ENCODE data around the gene NDUFA11.

NDUFA11 gene

GRCh38 chr19:5925830-5926427, 22.3 kb upstream of the NDUFA11 start:
- Mint-ChIP-seq H3K27ac (no peak overlapping the region), H3K9me3 (no peaks in the 10 kb centered on the region), H3K36me3 (ENCODE audit: low read depth) (peaks cover 36% of the 10 kb centered on the region), H3K4me3 (no peak overlapping the region), H3K4me1 (ENCODE audit: low read depth) (no peaks in the 10 kb centered on the region), H3K27me3 (ENCODE audit: low read depth) (no peaks in the 10 kb centered on the region)
- no peak for DNase-seq (ENCODE audit: low spot score)

GRCh38 chr19:5923356-5923755, 19.8 kb upstream of the NDUFA11 start:
- H3K4me1 Mint-ChIP-seq (ENCODE audit: low read depth) = no peaks in the 10 kb centered on the region
- H3K27ac Mint-ChIP-seq = no peak overlapping the region
- no peaks in the 10 kb centered on the region for H3K9me3 Mint-ChIP-seq
- DNase-seq (ENCODE audit: low spot score) = no peak
- H3K36me3 Mint-ChIP-seq (ENCODE audit: low read depth) = peaks cover 36% of the 10 kb centered on the region
- no peak overlapping the region for H3K4me3 Mint-ChIP-seq
- H3K27me3 Mint-ChIP-seq (ENCODE audit: low read depth) = no peaks in the 10 kb centered on the region

- Mint-ChIP-seq H3K27ac (no peak overlapping the region), H3K27me3 (ENCODE audit: low read depth) (no peaks in the 10 kb centered on the region), H3K9me3 (no peaks in the 10 kb centered on the region), H3K4me3 (no peak overlapping the region), H3K36me3 (ENCODE audit: low read depth) (peaks cover 30% of the 10 kb centered on the region), H3K4me1 (ENCODE audit: low read depth) (no peaks in the 10 kb centered on the region)
- DNase-seq (ENCODE audit: low spot score) = no peak
Observed at GRCh38 chr19:5922161-5922545, 18.6 kb upstream of the NDUFA11 start.

GRCh38 chr19:5921516-5922160, 18.0 kb upstream of the NDUFA11 start:
- H3K36me3 Mint-ChIP-seq (ENCODE audit: low read depth) = peaks cover 31% of the 10 kb centered on the region
- no peak overlapping the region for H3K27ac Mint-ChIP-seq
- DNase-seq (ENCODE audit: low spot score) = no peak
- no peaks in the 10 kb centered on the region for H3K4me1 Mint-ChIP-seq (ENCODE audit: low read depth)
- H3K27me3 Mint-ChIP-seq (ENCODE audit: low read depth) = no peaks in the 10 kb centered on the region
- no peak overlapping the region for H3K4me3 Mint-ChIP-seq
- no peaks in the 10 kb centered on the region for H3K9me3 Mint-ChIP-seq

GRCh38 chr19:5918463-5919079, 15.0 kb upstream of the NDUFA11 start:
- H3K4me3 Mint-ChIP-seq = no peak overlapping the region
- H3K27me3 Mint-ChIP-seq (ENCODE audit: low read depth) = no peaks in the 10 kb centered on the region
- H3K27ac Mint-ChIP-seq = no peak overlapping the region

GRCh38 chr19:5917431-5918107, 14.0 kb upstream of the NDUFA11 start:
- no peaks in the 10 kb centered on the region for H3K27me3 Mint-ChIP-seq (ENCODE audit: low read depth)
- H3K4me1 Mint-ChIP-seq (ENCODE audit: low read depth) = no peaks in the 10 kb centered on the region
- no peak overlapping the region for H3K27ac Mint-ChIP-seq
- no peak overlapping the region for H3K4me3 Mint-ChIP-seq
- no peaks in the 10 kb centered on the region for H3K9me3 Mint-ChIP-seq
- peaks cover 21% of the 10 kb centered on the region for H3K36me3 Mint-ChIP-seq (ENCODE audit: low read depth)
- no peak for DNase-seq (ENCODE audit: low spot score)

More at GRCh38 chr19:5918463-5919079, 15.0 kb upstream of the NDUFA11 start:
- no peaks in the 10 kb centered on the region for H3K9me3 Mint-ChIP-seq
- peaks cover 26% of the 10 kb centered on the region for H3K36me3 Mint-ChIP-seq (ENCODE audit: low read depth)
- DNase-seq (ENCODE audit: low spot score) = no peak
- H3K4me1 Mint-ChIP-seq (ENCODE audit: low read depth) = no peaks in the 10 kb centered on the region

- DNase-seq (ENCODE audit: low spot score) = no peak
- Mint-ChIP-seq H3K9me3 (no peaks in the 10 kb centered on the region), H3K4me3 (no peak overlapping the region), H3K27me3 (ENCODE audit: low read depth) (no peaks in the 10 kb centered on the region), H3K4me1 (ENCODE audit: low read depth) (no peaks in the 10 kb centered on the region), H3K36me3 (ENCODE audit: low read depth) (peaks cover 15% of the 10 kb centered on the region), H3K27ac (no peak overlapping the region)
Observed at GRCh38 chr19:5916181-5916708, 12.7 kb upstream of the NDUFA11 start.

- H3K4me1 Mint-ChIP-seq (ENCODE audit: low read depth) = no peaks in the 10 kb centered on the region
- DNase-seq (ENCODE audit: low spot score) = no peak
- peaks cover 15% of the 10 kb centered on the region for H3K36me3 Mint-ChIP-seq (ENCODE audit: low read depth)
- no peaks in the 10 kb centered on the region for H3K27me3 Mint-ChIP-seq (ENCODE audit: low read depth)
- H3K27ac Mint-ChIP-seq = no peak overlapping the region
- H3K9me3 Mint-ChIP-seq = no peaks in the 10 kb centered on the region
- H3K4me3 Mint-ChIP-seq = no peak overlapping the region
Observed at GRCh38 chr19:5915782-5916165, 12.2 kb upstream of the NDUFA11 start.

- DNase-seq (ENCODE audit: low spot score) = no peak
- Mint-ChIP-seq H3K9me3 (no peaks in the 10 kb centered on the region), H3K4me3 (no peak overlapping the region), H3K36me3 (ENCODE audit: low read depth) (peaks cover 14% of the 10 kb centered on the region), H3K27ac (no peak overlapping the region), H3K27me3 (ENCODE audit: low read depth) (no peaks in the 10 kb centered on the region), H3K4me1 (ENCODE audit: low read depth) (no peaks in the 10 kb centered on the region)
Observed at GRCh38 chr19:5914946-5915781, 11.6 kb upstream of the NDUFA11 start.

- Mint-ChIP-seq H3K27ac (no peak overlapping the region), H3K9me3 (no peaks in the 10 kb centered on the region)
Observed at GRCh38 chr19:5914358-5914774, 10.8 kb upstream of the NDUFA11 start.

GRCh38 chr19:5913739-5914357, 10.3 kb upstream of the NDUFA11 start, which contains the start of gene CAPS:
Gene CAPS (plus strand): TSS chr19:5914254. CDS start chr19:5914407, 153 bp downstream.
- Mint-ChIP-seq H3K27me3 (ENCODE audit: low read depth) (no peaks in the 10 kb centered on the region), H3K36me3 (ENCODE audit: low read depth) (peaks cover 16% of the 10 kb centered on the region), H3K27ac (no peak within 1 kb of the TSS), H3K4me3 (no peak within 1 kb of the TSS), H3K4me1 (ENCODE audit: low read depth) (no peaks in the 10 kb centered on the region), H3K9me3 (no peaks in the 10 kb centered on the region)
- no peak for DNase-seq (ENCODE audit: low spot score)

More at GRCh38 chr19:5914358-5914774, 10.8 kb upstream of the NDUFA11 start:
- H3K4me3 Mint-ChIP-seq = no peak overlapping the region
- no peak for DNase-seq (ENCODE audit: low spot score)
- peaks cover 16% of the 10 kb centered on the region for H3K36me3 Mint-ChIP-seq (ENCODE audit: low read depth)
- H3K4me1 Mint-ChIP-seq (ENCODE audit: low read depth) = no peaks in the 10 kb centered on the region
- H3K27me3 Mint-ChIP-seq (ENCODE audit: low read depth) = no peaks in the 10 kb centered on the region

- DNase-seq (ENCODE audit: low spot score) = no peak
- Mint-ChIP-seq H3K9me3 (no peaks in the 10 kb centered on the region), H3K4me1 (ENCODE audit: low read depth) (peaks cover 3% of the 10 kb centered on the region), H3K27me3 (ENCODE audit: low read depth) (no peaks in the 10 kb centered on the region), H3K27ac (no peak overlapping the region), H3K36me3 (ENCODE audit: low read depth) (peaks cover 7% of the 10 kb centered on the region), H3K4me3 (no peak overlapping the region)
Observed at GRCh38 chr19:5911366-5911765, 7.8 kb upstream of the NDUFA11 start.

GRCh38 chr19:5910638-5910907, 7.0 kb upstream of the NDUFA11 start:
- DNase-seq (ENCODE audit: low spot score) = no peak
- Mint-ChIP-seq H3K9me3 (no peaks in the 10 kb centered on the region), H3K4me1 (ENCODE audit: low read depth) (peaks cover 4% of the 10 kb centered on the region), H3K4me3 (no peak overlapping the region), H3K27me3 (ENCODE audit: low read depth) (no peaks in the 10 kb centered on the region), H3K27ac (no peak overlapping the region), H3K36me3 (ENCODE audit: low read depth) (peaks cover 4% of the 10 kb centered on the region)
